Pons (tissue), 1 donor: ENCODE data around the gene FAT2.

Experiments
- DNase-seq: peaks from one replicate; pipeline ENCODE4 v3.0.0-alpha.2; 2016; ENCODE audit warnings: low spot score

FAT2 gene

DNA sequence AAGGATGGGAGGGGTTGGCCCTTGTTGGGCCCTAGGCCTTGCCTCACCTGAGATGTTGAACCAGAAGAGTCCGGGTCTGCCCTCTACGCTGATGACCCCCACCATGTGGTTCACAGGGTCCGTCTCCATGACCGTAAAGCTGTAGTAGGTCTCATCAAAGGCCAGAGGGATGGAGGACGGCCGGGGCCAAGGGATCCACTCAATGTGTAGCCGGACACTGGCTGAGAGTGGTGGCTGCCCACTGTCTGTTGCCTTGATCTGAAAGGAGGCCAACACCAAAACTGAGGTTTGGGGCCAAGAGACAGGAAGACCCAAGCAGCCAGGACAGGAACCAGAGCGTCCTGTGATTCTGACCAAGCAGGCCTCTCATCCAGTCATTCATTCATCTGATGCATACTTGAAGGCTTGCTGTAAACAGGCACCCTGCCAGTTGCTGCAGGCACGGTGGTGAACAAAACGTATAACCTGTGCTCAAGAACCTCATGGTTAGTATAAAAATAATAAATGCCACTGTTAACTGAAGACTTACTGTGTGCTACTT, 37.9 kb downstream of the FAT2 start:
- DNase-seq, result no peak

DNA sequence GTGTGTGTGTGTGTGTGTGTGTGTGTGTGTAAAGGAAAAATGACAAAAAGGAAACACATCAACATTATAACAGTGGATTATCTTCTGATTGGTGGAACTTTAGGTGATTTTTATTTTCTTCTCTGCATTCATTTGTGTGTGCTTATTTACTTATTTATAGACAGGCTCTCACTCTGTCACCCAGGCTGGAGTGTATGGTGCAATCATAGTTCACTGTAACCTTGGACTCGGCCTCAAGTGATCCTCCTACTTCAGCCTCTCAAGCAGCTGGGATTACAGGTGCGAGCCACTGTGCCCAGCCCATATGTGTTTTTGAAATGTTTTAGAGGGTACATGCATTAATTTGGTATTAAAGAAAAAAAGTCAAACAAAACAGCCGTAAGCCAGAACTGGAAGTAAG, 39.1 kb downstream of the FAT2 start:
- no peak for DNase-seq

DNA sequence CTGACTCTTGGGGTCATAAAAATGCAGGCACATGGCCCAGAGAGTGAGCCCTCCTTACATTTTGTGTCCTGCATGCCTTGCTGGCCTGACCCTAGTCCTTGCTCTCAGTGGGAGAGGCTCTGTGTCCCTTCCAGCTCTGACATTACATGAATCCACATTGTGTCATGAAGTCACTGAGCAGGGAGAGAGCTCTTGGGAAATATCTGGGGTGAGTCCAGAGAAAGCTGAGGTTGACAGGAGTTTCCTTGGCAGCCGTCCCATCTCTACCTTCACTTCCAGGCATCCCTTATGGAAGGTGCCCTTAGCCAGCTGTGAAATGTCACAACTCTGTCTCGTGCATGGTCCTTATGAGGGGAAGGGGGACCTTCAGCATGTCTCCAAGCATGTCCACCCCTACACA, 41.0 kb downstream of the FAT2 start:
- no peak for DNase-seq

DNA sequence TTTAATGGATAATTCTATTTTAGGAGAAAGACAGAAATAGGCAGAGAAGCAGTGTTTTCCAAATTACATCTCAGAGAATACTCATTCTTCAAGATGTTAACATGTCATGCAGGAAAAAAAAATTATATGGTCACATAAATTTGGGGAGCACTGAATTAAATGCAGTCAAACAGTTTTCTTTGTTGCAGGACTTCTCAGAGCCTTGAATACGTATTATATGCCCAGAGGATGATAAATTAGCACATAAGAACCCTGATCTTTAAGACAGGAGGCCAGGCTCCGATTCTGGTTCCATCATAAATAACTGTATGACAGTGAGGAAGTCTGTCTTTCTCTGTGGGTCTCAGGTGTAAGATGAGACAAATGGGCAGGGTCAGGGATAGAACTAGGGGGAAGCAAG, 41.4 kb downstream of the FAT2 start:
- no peak for DNase-seq

DNA sequence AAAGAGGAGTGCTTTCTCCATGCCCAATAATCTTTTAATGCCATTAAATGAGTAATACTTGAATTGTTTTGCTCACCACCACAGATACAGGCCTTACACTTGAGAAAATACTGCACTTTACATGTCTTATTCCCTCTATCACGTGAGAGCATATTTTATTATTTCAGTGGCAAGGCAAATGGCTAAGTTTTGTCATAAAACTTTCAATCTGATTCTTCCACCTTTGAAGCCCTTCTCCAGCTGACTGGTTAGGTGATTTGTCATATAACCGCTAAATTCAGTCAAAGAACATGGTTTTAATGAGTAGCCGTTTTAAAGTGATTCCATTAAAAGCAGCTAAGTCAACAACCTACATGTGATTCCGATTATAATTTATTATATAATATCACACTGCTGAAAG, 43.8 kb downstream of the FAT2 start:
- DNase-seq, result no peak

DNA sequence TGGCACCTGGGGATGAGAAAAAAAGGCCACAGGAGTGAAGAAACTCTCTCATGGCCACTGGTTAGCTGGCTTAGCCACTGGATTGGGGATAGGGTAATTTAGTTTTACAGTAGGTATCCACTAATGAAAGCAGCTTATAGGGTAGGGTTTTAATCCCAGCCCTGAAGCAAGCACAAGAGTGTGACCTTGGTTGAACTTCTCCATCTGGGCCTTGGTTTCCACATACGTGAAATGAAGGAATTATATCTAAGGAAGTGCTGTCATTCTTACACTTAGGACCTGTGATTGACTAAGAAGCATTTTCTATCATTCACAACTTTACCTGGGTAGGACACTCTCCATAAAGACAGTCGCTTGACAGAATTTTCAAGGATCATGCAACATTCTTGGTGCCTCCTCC, 49.6 kb downstream of the FAT2 start:
- no peak for DNase-seq
